ENCODE data around the gene SYT7.

GRCh38 chr11:61553373-61554171 is 27.3 kb downstream of the SYT7 start:
- TF ChIP-seq CTCF (IDR thresholded peaks at IDR 0.05) (no peak), POLR2A (IDR thresholded peaks at IDR 0.05) (no peak)
